Lung (tissue), 12 donors: ENCODE measurements around the gene PRKCZ. TPM values are rescaled to one million over a fixed set of nuclear protein-coding genes. Genes with fewer than 3 reads are reported as not detected.
A peak's percentile ranks its signal among the peaks of the same experiment; 100 is the strongest.

Experiments used
- ATAC-seq: fragments of 200-7000 bp; cut with Tn5 transposase; one replicate; pipeline ENCODE4 v1.9.1; 2020; ENCODE audit warnings: moderate number of reproducible peaks; ENCODE audit not compliant: insufficient read depth, low FRiP score
- DNase-seq, 3 donors: peaks; one replicate each; pipeline ENCODE4 v3.0.0-alpha.2; 2013 to 2017
- H3K27ac ChIP-seq, 2 donors: one replicate each; pipeline ENCODE4 v1.5.1; 2013; ENCODE audit warnings: mild to moderate bottlenecking in 2 of 2, moderate library complexity in 2 of 2, control low read depth in 1 of 2, inconsistent platforms in 1 of 2, low read depth in 1 of 2, low read length in 1 of 2
- H3K27me3 ChIP-seq, 3 donors: one replicate each; pipeline ENCODE4 v1.5.1; 2013; ENCODE audit warnings: low read length in 2 of 3; ENCODE audit not compliant: control insufficient read depth in 3 of 3, insufficient read depth in 3 of 3
- H3K36me3 ChIP-seq, 4 donors: one replicate each; pipeline ENCODE4 v1.5.1; 2013; ENCODE audit warnings: low read length in 4 of 4, mild to moderate bottlenecking in 1 of 4, moderate library complexity in 1 of 4; ENCODE audit not compliant: control insufficient read depth in 4 of 4, insufficient read depth in 4 of 4
- H3K4me1 ChIP-seq, 5 donors: one replicate each; pipeline ENCODE4 v1.5.1; 2013; ENCODE audit warnings: low read length in 5 of 5, mild to moderate bottlenecking in 2 of 5, moderate library complexity in 1 of 5; ENCODE audit not compliant: control insufficient read depth in 5 of 5, insufficient read depth in 5 of 5
- H3K4me3 ChIP-seq: one replicate; pipeline ENCODE4 v1.5.1; 2013; ENCODE audit warnings: mild to moderate bottlenecking, control low read depth, moderate library complexity
- H3K9ac ChIP-seq, 2 donors: one replicate each; pipeline ENCODE4 v1.5.1; 2013; ENCODE audit warnings: low read length in 2 of 2, control low read depth in 1 of 2; ENCODE audit not compliant: insufficient read depth in 1 of 2
- H3K9me3 ChIP-seq, 4 donors: one replicate each; pipeline ENCODE4 v1.5.1; 2013; ENCODE audit warnings: low read length in 3 of 4, mild to moderate bottlenecking in 1 of 4, moderate library complexity in 1 of 4; ENCODE audit not compliant: control insufficient read depth in 4 of 4, insufficient read depth in 3 of 4
- WGBS, 2 donors: extraction: QIAGEN DNeasy Blood & Tissue Kit; methylation state at CpG; one replicate each; pipeline ENCODE4 v1.1.7; 2013; 5-methylcytosine and 5-hydroxymethylcytosine counted together
- polyA plus RNA-seq, 2 donors: library from polyadenylated mRNA; stranded (reverse); fragments of 200-250 nt; gene quantifications; one replicate each; pipeline ENCODE4 v1.2.1, GENCODE V29; 2013
- total RNA-seq, 2 donors: library from RNA; depleted of rRNA in 1 of 2; stranded (reverse); fragments of >200 nt in 1 of 2; gene quantifications; one replicate each; pipeline ENCODE4 v1.2.1, GENCODE V29; 2014 to 2021
- TF ChIP-seq, protein P1 (sequence below): IDR thresholded peaks from 2 replicates; pipeline ENCODE4 v1.5.1; 2012; ENCODE audit warnings: mild to moderate bottlenecking; ENCODE audit errors: control extremely low read depth, extremely low read depth
- donor health status: control.
- donor health status: control.
- donor health status: Bipolar disorder and iron deficiency.
- donor health status: healthy.
- donor health status: DM: yes; HTN: yes; CAD: no.

The PRKCZ gene
- total and polyA plus RNA-seq, 4 donors, result 55.2 to 149 (median 117) TPM

DNA sequence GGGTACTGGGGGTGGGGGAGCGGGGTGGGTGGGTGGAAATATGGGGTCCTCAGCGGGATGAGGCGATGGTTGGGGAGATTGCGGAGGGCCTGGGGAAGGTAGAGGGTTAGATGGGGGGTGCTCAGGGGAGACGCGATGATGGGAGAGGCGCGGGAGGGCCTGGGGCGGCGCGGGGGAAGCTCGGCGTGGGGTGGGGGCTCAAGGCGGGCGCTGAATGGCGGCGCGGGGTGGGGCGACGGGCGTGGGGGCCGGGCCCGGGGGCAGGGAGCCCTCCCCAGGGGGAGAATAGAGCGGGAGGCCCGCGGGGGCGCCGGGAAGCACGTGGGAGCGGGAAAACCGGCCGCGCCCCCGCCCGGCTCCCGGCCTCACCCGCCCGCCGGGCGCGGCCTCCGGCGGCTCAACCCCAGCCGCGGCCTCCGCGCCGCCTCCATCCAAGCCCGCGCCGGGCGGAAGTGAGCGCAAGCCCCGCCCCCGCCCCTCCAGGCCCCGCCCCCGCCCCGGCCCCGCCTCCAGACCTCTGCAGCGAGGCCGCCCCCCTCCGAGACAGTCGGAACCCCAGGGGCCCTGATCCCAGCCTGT lies 144.2 kb downstream of the PRKCZ start, which contains the start of gene FAAP20:
FAAP20 (minus strand) TSS at position 454 of the 579 bp plus-strand sequence; CDS start at position 431, 23 bp downstream.
- Histone ChIP-seq H3K27ac (peak within 1 kb of the TSS; percentile 81 to 94), H3K9me3 (no peaks in the 10 kb centered on the region), H3K27me3 (no peaks in the 10 kb centered on the region), H3K36me3 (no peaks in the 10 kb centered on the region), H3K9ac (peak within 1 kb of the TSS in 1 of 2 donors; percentile 26), H3K4me3 (peak within 1 kb of the TSS; percentile 30), H3K4me1 (peaks cover 6 to 61% (median 25%) of the 10 kb centered on the region in 5 donors)
- ATAC-seq, result peak; percentile 49
- peak in 2 of 3 donors; percentile 77 to 91 for DNase-seq
- WGBS, 2 donors, result 1 to 2% methylated on average over 20 to 62 of the region's 63 CpGs
- TF ChIP-seq, protein P1, sequence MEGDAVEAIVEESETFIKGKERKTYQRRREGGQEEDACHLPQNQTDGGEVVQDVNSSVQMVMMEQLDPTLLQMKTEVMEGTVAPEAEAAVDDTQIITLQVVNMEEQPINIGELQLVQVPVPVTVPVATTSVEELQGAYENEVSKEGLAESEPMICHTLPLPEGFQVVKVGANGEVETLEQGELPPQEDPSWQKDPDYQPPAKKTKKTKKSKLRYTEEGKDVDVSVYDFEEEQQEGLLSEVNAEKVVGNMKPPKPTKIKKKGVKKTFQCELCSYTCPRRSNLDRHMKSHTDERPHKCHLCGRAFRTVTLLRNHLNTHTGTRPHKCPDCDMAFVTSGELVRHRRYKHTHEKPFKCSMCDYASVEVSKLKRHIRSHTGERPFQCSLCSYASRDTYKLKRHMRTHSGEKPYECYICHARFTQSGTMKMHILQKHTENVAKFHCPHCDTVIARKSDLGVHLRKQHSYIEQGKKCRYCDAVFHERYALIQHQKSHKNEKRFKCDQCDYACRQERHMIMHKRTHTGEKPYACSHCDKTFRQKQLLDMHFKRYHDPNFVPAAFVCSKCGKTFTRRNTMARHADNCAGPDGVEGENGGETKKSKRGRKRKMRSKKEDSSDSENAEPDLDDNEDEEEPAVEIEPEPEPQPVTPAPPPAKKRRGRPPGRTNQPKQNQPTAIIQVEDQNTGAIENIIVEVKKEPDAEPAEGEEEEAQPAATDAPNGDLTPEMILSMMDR, result no peak

DNA sequence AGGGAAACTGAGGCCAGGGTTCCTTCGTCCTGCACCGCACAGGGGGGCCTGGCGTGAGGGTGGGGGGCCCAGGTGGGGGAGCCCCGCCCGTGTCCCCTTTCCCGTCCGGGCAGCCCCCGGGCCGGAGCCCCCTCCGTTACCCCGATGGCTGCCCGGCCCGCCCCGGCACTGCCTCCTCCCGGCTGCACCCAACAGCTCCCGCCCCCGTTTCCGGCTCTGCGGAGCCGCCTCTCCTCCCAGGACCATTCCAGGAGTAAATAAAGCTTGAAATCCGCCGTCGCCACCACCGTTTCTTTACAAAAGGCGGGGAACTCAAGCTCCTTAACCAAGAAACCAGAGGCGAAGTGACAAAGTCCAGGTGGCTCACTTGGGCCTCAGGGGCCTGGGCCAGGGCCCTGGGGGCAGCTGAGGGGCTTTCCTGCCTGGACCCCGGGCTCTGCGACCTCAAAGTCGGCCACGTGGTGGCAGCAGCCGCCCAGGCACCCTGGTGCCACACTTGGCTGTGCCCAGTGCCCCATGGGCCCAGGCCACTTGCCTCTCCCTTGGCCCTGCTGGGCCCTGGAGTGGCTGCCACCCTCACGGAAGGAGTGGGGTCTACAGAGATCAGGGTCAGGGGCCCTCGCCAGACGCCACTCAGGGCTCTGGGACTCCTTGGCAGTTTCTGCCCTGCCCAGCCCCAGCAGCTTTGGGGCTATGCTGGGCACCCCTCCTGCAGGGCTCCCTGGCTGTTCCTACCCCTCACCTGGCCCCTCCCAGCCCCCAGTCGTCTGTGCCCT lies 144.9 kb downstream of the PRKCZ start:
- Histone ChIP-seq H3K27me3 (no peaks in the 10 kb centered on the region), H3K4me1 (peaks cover 6 to 58% (median 25%) of the 10 kb centered on the region in 5 donors), H3K27ac (peak overlapping the region; percentile 63 to 94), H3K9ac (peak overlapping the region in 1 of 2 donors; percentile 26), H3K9me3 (no peaks in the 10 kb centered on the region), H3K4me3 (peak overlapping the region; percentile 30), H3K36me3 (no peaks in the 10 kb centered on the region)
- WGBS, 2 donors, result 1 to 2% methylated on average over 35 of the region's 35 CpGs
- ATAC-seq, result peak; percentile 74
- peak; percentile 91 to 92 (median 92) for DNase-seq
- TF ChIP-seq, protein P1, result peak; percentile 84

DNA sequence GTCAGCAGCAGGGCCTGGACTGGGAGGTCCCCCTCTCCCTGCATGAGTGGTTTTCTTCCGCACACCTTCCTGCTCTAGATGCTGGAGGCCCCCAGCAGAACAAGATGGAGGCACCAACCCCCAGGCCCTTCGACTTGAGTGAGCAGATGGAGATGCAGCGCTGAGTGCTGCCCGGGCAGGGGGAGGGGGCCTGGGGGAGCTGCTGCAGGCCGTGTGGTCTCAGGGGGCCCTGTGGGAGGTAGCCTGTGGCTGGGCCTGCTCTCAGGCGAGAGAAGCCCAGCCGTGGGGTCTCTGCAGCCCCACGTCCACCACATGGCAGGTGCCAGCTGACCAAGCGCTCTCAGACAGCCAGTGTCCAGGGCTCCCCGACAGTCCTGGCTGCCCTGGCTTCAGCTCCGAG lies 145.6 kb downstream of the PRKCZ start:
- WGBS, 2 donors, result 77 to 85% methylated on average over 11 of the region's 11 CpGs
- H3K4me1 ChIP-seq, result peaks cover 5 to 57% (median 18%) of the 10 kb centered on the region in 5 donors
- no peaks in the 10 kb centered on the region for H3K36me3 ChIP-seq

More for the DNA sequence above, 145.6 kb downstream of the PRKCZ start:
- H3K27ac ChIP-seq, result peak overlapping the region in 1 of 2 donors; percentile 63
- ATAC-seq, result no peak
- H3K27me3 ChIP-seq, result no peaks in the 10 kb centered on the region
- no peak overlapping the region for H3K9ac ChIP-seq
- no peaks in the 10 kb centered on the region for H3K9me3 ChIP-seq
- TF ChIP-seq, protein P1, result no peak
- H3K4me3 ChIP-seq, result no peak overlapping the region
- DNase-seq, result no peak
